Measurements from ENCODE around the gene TBC1D3D.
"Not testable (repeated sequence)": the region's sequence is repeated elsewhere in the genome, so short reads cannot be mapped to it uniquely, and the experiment has no call there.

GRCh38 chr17:38003676-38004075, at the start of gene TBC1D3D:
- TF ChIP-seq POLR2A, CTCF (IDR thresholded peaks at IDR 0.05): not testable (repeated sequence)

Data from gastroesophageal sphincter (tissue), 3 donors.